ENCODE data around the gene SLC49A3. TPM values are rescaled to one million over a fixed set of nuclear protein-coding genes. Genes with fewer than 3 reads are reported as not detected.
"Not testable (repeated sequence)": the region's sequence is repeated elsewhere in the genome, so short reads cannot be mapped to it uniquely, and the experiment has no call there.

SLC49A3 gene
- total RNA-seq, 1 experiment from 2014 or later, result 0.47 TPM

GRCh38 chr4:648579-649292, 40.2 kb downstream of the SLC49A3 start:
- CTCF ChIA-PET, result no interaction called here
- Histone ChIP-seq H3K27ac (ENCODE audit: low read depth, low read length, poor library complexity, severe bottlenecking) (no peak overlapping the region), H3K9me3 (ENCODE audit: low read depth, low read length, poor library complexity, severe bottlenecking) (no peaks in the 10 kb centered on the region), H3K4me3 (ENCODE audit: low read depth, low read length, poor library complexity, severe bottlenecking) (no peak overlapping the region), H3K36me3 (ENCODE audit: insufficient read depth, low read length, poor library complexity, severe bottlenecking) (no peaks in the 10 kb centered on the region), H3K4me1 (ENCODE audit: insufficient read depth, low read length, poor library complexity, severe bottlenecking) (no peaks in the 10 kb centered on the region), H3K27me3 (replicated peaks; ENCODE audit: insufficient read depth, low read depth, low read length, poor library complexity) (peaks cover 4% of the 10 kb centered on the region)
- POLR2A ChIA-PET (ENCODE audit: low non-redundant PET), result no interaction called here
- TF ChIP-seq EZH2 (IDR thresholded peaks at IDR 0.05; ENCODE audit: borderline replicate concordance, low read depth, low read length, poor library complexity, severe bottlenecking), result no peak
- TF ChIP-seq CTCF (conservative IDR thresholded peaks at IDR 0.05; ENCODE audit: low read depth, low read length), result no peak
- DNase-seq (ENCODE audit: low spot score), result no peak
- intact Hi-C loops (cut with micrococcal nuclease; ENCODE audit: unreplicated experiment), result no loop called here
- no TSS peak for BruUV-seq (replicated peaks)

DNA sequence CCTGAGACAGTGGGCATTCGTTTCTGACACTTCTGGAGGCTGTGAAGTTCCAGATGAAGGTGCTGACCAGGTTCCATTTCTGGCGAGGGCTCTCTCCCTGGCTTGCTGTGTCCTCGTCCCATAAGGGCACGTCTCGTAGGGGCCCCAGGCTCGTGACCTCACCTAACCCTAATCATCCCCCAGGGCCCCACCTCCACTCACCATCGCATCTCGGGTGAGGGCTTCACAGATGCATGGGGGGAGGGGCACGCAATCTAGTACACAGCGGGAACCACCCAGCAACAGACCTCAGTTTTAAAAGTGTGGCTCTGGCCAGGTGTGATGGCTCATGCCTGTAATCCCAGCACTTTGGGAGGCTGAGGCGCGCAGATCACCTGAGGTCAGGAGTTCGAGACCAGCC, 41.5 kb downstream of the SLC49A3 start:
- no TSS peak for BruUV-seq (replicated peaks)
- TF ChIP-seq EZH2 (IDR thresholded peaks at IDR 0.05; ENCODE audit: borderline replicate concordance, low read depth, low read length, poor library complexity, severe bottlenecking) (no peak), CTCF (conservative IDR thresholded peaks at IDR 0.05; ENCODE audit: low read depth, low read length) (no peak)
- DNase-seq (ENCODE audit: low spot score), result no peak
- H3K9me3 ChIP-seq (ENCODE audit: low read depth, low read length, poor library complexity, severe bottlenecking), result no peaks in the 10 kb centered on the region
- H3K4me3 ChIP-seq (ENCODE audit: low read depth, low read length, poor library complexity, severe bottlenecking), result no peak overlapping the region
- H3K27ac ChIP-seq (ENCODE audit: low read depth, low read length, poor library complexity, severe bottlenecking), result no peak overlapping the region
- peaks cover 4% of the 10 kb centered on the region for H3K27me3 ChIP-seq (replicated peaks; ENCODE audit: insufficient read depth, low read depth, low read length, poor library complexity)
- intact Hi-C loops (cut with micrococcal nuclease; ENCODE audit: unreplicated experiment), result no loop called here
- H3K4me1 ChIP-seq (ENCODE audit: insufficient read depth, low read length, poor library complexity, severe bottlenecking), result no peaks in the 10 kb centered on the region
- POLR2A ChIA-PET (ENCODE audit: low non-redundant PET), result no interaction called here
- CTCF ChIA-PET, result no interaction called here
- H3K36me3 ChIP-seq (ENCODE audit: insufficient read depth, low read length, poor library complexity, severe bottlenecking), result no peaks in the 10 kb centered on the region

DNA sequence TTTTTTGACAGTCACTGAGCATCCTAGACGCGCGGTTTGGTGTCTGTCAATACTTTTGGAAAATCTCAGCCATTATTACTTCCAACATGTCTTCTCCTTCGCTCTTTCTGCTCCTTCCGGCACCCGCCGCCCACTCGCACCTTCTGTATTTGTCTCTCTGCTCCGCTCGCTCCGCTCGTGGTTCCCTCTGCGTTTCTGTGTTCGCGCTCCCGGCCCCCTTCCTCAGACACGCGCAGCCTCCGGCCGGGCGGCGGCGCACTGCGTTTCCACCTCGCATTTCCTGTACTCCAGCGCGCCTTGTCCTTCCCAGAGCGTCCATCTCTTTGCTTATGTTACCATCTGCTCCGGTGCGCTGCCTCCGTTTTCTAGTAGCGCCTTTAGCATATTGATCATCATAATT, 42.5 kb downstream of the SLC49A3 start:
- intact Hi-C loops (cut with micrococcal nuclease; ENCODE audit: unreplicated experiment), result no loop called here
- CTCF ChIA-PET, result no interaction called here
- H3K27ac ChIP-seq (ENCODE audit: low read depth, low read length, poor library complexity, severe bottlenecking), result no peak overlapping the region
- TF ChIP-seq EZH2 (IDR thresholded peaks at IDR 0.05; ENCODE audit: borderline replicate concordance, low read depth, low read length, poor library complexity, severe bottlenecking), result no peak
- TF ChIP-seq CTCF (conservative IDR thresholded peaks at IDR 0.05; ENCODE audit: low read depth, low read length), result no peak
- BruUV-seq (replicated peaks), result no TSS peak
- POLR2A ChIA-PET (ENCODE audit: low non-redundant PET), result no interaction called here
- H3K4me1 ChIP-seq (ENCODE audit: insufficient read depth, low read length, poor library complexity, severe bottlenecking), result no peaks in the 10 kb centered on the region
- H3K4me3 ChIP-seq (ENCODE audit: low read depth, low read length, poor library complexity, severe bottlenecking), result no peak overlapping the region
- H3K36me3 ChIP-seq (ENCODE audit: insufficient read depth, low read length, poor library complexity, severe bottlenecking), result no peaks in the 10 kb centered on the region
- DNase-seq (ENCODE audit: low spot score), result no peak
- H3K27me3 ChIP-seq (replicated peaks; ENCODE audit: insufficient read depth, low read depth, low read length, poor library complexity), result peaks cover 4% of the 10 kb centered on the region
- H3K9me3 ChIP-seq (ENCODE audit: low read depth, low read length, poor library complexity, severe bottlenecking), result no peaks in the 10 kb centered on the region

- intact Hi-C loops (cut with micrococcal nuclease; ENCODE audit: unreplicated experiment); BruUV-seq (replicated peaks); H3K27ac ChIP-seq (ENCODE audit: low read depth, low read length, poor library complexity, severe bottlenecking); CTCF ChIA-PET; H3K9me3 ChIP-seq (ENCODE audit: low read depth, low read length, poor library complexity, severe bottlenecking); H3K36me3 ChIP-seq (ENCODE audit: insufficient read depth, low read length, poor library complexity, severe bottlenecking); POLR2A ChIA-PET (ENCODE audit: low non-redundant PET); H3K4me1 ChIP-seq (ENCODE audit: insufficient read depth, low read length, poor library complexity, severe bottlenecking); DNase-seq (ENCODE audit: low spot score); H3K4me3 ChIP-seq (ENCODE audit: low read depth, low read length, poor library complexity, severe bottlenecking): not testable (repeated sequence)
- peaks cover 18% of the 10 kb centered on the region for H3K27me3 ChIP-seq (replicated peaks; ENCODE audit: insufficient read depth, low read depth, low read length, poor library complexity)
These were observed 46.6 kb downstream of the SLC49A3 start for GRCh38 chr4:642366-642765.

Data from A673 (cell line).